Tibial nerve (tissue), 4 donors: Measurements from ENCODE around the gene NDUFB7. TPM values are rescaled to one million over a fixed set of nuclear protein-coding genes. Genes with fewer than 3 reads are reported as not detected.
"Not testable (repeated sequence)": the region's sequence is repeated elsewhere in the genome, so short reads cannot be mapped to it uniquely, and the experiment has no call there.

Experiments
- DNase-seq, 2 donors: peaks; one replicate each; pipeline ENCODE4 v3.0.0-alpha.2; 2019; ENCODE audit warnings: low spot score in 2 of 2
- H3K27ac ChIP-seq, 4 donors: fragments of 200-600 bp; sonication (generic) in 3 of 4; one replicate each; pipeline ENCODE4 v1.5.1; 2017 to 2019; ENCODE audit warnings: mild to moderate bottlenecking in 1 of 4
- H3K27me3 ChIP-seq, 2 donors: fragments of 200-600 bp; sonication (generic) in 1 of 2; one replicate each; pipeline versions ENCODE4 v1.5.1 to v1.6.0; 2017 to 2019
- H3K36me3 ChIP-seq, 3 donors: fragments of 200-600 bp; sonication (generic); one replicate each; pipeline ENCODE4 v1.5.1; 2018 to 2019
- H3K4me1 ChIP-seq, 4 donors: fragments of 200-600 bp; sonication (generic) in 3 of 4; one replicate each; pipeline ENCODE4 v1.5.1; 2017 to 2019
- H3K4me3 ChIP-seq, 4 donors: fragments of 200-600 bp; sonication (generic) in 3 of 4; one replicate each; pipeline ENCODE4 v1.5.1; 2017 to 2019; ENCODE audit warnings: mild to moderate bottlenecking in 1 of 4, moderate library complexity in 1 of 4
- H3K9me3 ChIP-seq, 4 donors: fragments of 200-600 bp; sonication (generic) in 3 of 4; one replicate each; pipeline ENCODE4 v1.5.1; 2017 to 2019
- CTCF ChIP-seq, 5 experiments: fragments of 200-600 bp in 3 of 5; fragments of 450-650 bp in 2 of 5; sonication (generic) in 3 of 5; IDR thresholded peaks; one replicate each; pipeline ENCODE4 v1.5.1; 2016 to 2019; ENCODE audit warnings: antibody characterized with exemption in 5 of 5, mild to moderate bottlenecking in 3 of 5, moderate library complexity in 2 of 5
- EP300 ChIP-seq, 2 donors: sonication (generic); formaldehyde crosslinking; IDR thresholded peaks; one replicate each; pipeline ENCODE4 v1.6.1; 2017; ENCODE audit warnings: antibody characterized with exemption in 2 of 2, mild to moderate bottlenecking in 1 of 2
- POLR2A ChIP-seq, 2 donors: fragments of 450-650 bp; IDR thresholded peaks; one replicate each; pipeline ENCODE4 v1.6.1; 2017; ENCODE audit warnings: antibody characterized with exemption in 2 of 2, mild to moderate bottlenecking in 2 of 2, moderate library complexity in 2 of 2
- WGBS, 2 donors: methylation state at CpG; one replicate each; pipeline ENCODE4 v1.1.5; 2018; 5-methylcytosine and 5-hydroxymethylcytosine counted together
- total RNA-seq, 4 donors: library from RNA; depleted of rRNA; stranded (reverse); fragments of >200 nt; gene quantifications; one replicate each; pipeline ENCODE4 v1.1.0, GENCODE V29; 2016

The NDUFB7 gene
- total RNA-seq, 4 donors from 2014 or later = 315 to 444 (median 398) TPM

- 83 to 87% methylated on average over 4 of the region's 4 CpGs for WGBS, 2 donors
- Histone ChIP-seq H3K36me3 (no peaks in the 10 kb centered on the region), H3K4me1 (no peaks in the 10 kb centered on the region), H3K4me3 (no peak overlapping the region), H3K27me3 (no peaks in the 10 kb centered on the region), H3K27ac (no peak overlapping the region), H3K9me3 (no peaks in the 10 kb centered on the region)
- no peak for DNase-seq
- TF ChIP-seq CTCF (IDR thresholded peaks at IDR 0.05) = no peak
- no peak for TF ChIP-seq EP300 (IDR thresholded peaks at IDR 0.05)
- TF ChIP-seq POLR2A (IDR thresholded peaks at IDR 0.05) = no peak
Measured at GRCh38 chr19:14612657-14613056, 40.8 kb upstream of the NDUFB7 start.

GRCh38 chr19:14612242-14612641 is 40.4 kb upstream of the NDUFB7 start:
- not testable (repeated sequence) for H3K27ac ChIP-seq, H3K27me3 ChIP-seq, H3K4me3 ChIP-seq, H3K36me3 ChIP-seq, DNase-seq, H3K4me1 ChIP-seq, H3K9me3 ChIP-seq
- WGBS, 2 donors = 77 to 86% methylated on average over 5 of the region's 5 CpGs

GRCh38 chr19:14611051-14611450 is 39.2 kb upstream of the NDUFB7 start:
- no peaks in the 10 kb centered on the region for H3K36me3 ChIP-seq
- H3K9me3 ChIP-seq = no peaks in the 10 kb centered on the region
- no peaks in the 10 kb centered on the region for H3K4me1 ChIP-seq
- no peak for TF ChIP-seq POLR2A (IDR thresholded peaks at IDR 0.05)
- no peak for TF ChIP-seq EP300 (IDR thresholded peaks at IDR 0.05)
- TF ChIP-seq CTCF (IDR thresholded peaks at IDR 0.05) = no peak
- WGBS, 2 donors = 57 to 71% methylated on average over 4 of the region's 4 CpGs
- DNase-seq = no peak
- H3K27ac ChIP-seq = no peak overlapping the region
- H3K4me3 ChIP-seq = no peak overlapping the region
- H3K27me3 ChIP-seq = no peaks in the 10 kb centered on the region

GRCh38 chr19:14606627-14607026 is 34.8 kb upstream of the NDUFB7 start:
- TF ChIP-seq EP300 (IDR thresholded peaks at IDR 0.05) = no peak
- no peak for TF ChIP-seq CTCF (IDR thresholded peaks at IDR 0.05)
- peaks cover 0 to 13% (median 0%) of the 10 kb centered on the region in 4 donors for H3K9me3 ChIP-seq
- no peak overlapping the region for H3K27ac ChIP-seq
- no peaks in the 10 kb centered on the region for H3K27me3 ChIP-seq
- H3K36me3 ChIP-seq = no peaks in the 10 kb centered on the region
- H3K4me1 ChIP-seq = no peaks in the 10 kb centered on the region
- no peak overlapping the region for H3K4me3 ChIP-seq
- WGBS, 2 donors = 71 to 73% methylated on average over 9 of the region's 9 CpGs
- DNase-seq = no peak

- Histone ChIP-seq H3K4me3 (no peak overlapping the region), H3K36me3 (no peaks in the 10 kb centered on the region), H3K27ac (no peak overlapping the region), H3K9me3 (peaks cover 0 to 13% (median 0%) of the 10 kb centered on the region in 4 donors), H3K27me3 (no peaks in the 10 kb centered on the region), H3K4me1 (no peaks in the 10 kb centered on the region)
- 83 to 84% methylated on average over 2 of the region's 2 CpGs for WGBS, 2 donors
- no peak for TF ChIP-seq EP300 (IDR thresholded peaks at IDR 0.05)
- DNase-seq = no peak
Measured at GRCh38 chr19:14603990-14604387, 32.1 kb upstream of the NDUFB7 start.

- Histone ChIP-seq H3K9me3 (peaks cover 0 to 13% (median 0%) of the 10 kb centered on the region in 4 donors), H3K27me3 (no peaks in the 10 kb centered on the region), H3K4me3 (no peak overlapping the region), H3K27ac (no peak overlapping the region), H3K4me1 (no peaks in the 10 kb centered on the region), H3K36me3 (no peaks in the 10 kb centered on the region)
- TF ChIP-seq EP300 (IDR thresholded peaks at IDR 0.05) = no peak
- no peak for TF ChIP-seq CTCF (IDR thresholded peaks at IDR 0.05)
- no peak for TF ChIP-seq POLR2A (IDR thresholded peaks at IDR 0.05)
- 83% methylated on average over 8 of the region's 8 CpGs for WGBS, 2 donors
- no peak for DNase-seq
Measured at GRCh38 chr19:14599548-14600147, 27.8 kb upstream of the NDUFB7 start.
